GM23338 (cell line): Measurements from ENCODE around the gene UNC5A. TPM values are rescaled to one million over a fixed set of nuclear protein-coding genes. Genes with fewer than 3 reads are reported as not detected.

Experiments used
- ATAC-seq: fragments of 200-7000 bp; cut with Tn5 transposase; 3 replicates; pipeline ENCODE4 v1.9.1; 2020
- DNase-seq: peaks from one replicate; pipeline ENCODE4 v3.0.0-alpha.2; 2015; ENCODE audit warnings: low spot score
- H2AFZ ChIP-seq: fragments of 200-600 bp; sonication (generic); 2 replicates; pipeline ENCODE4 v1.8.0; 2016; ENCODE audit warnings: antibody characterized with exemption, mild to moderate bottlenecking, moderate library complexity
- H3F3A ChIP-seq: fragments of 200-600 bp; sonication (generic); replicated peaks from 2 replicates; pipeline ENCODE4 v1.8.0; 2017; ENCODE audit warnings: antibody characterized with exemption, mixed run types, low read depth
- H3K27ac ChIP-seq: fragments of 200-600 bp; sonication (generic); 2 replicates; pipeline ENCODE4 v1.6.1; 2016; ENCODE audit warnings: low read depth
- H3K27me3 ChIP-seq: fragments of 200-600 bp; sonication (generic); 2 replicates; pipeline ENCODE4 v1.8.0; 2016; ENCODE audit warnings: mild to moderate bottlenecking, mixed run types, moderate library complexity; ENCODE audit not compliant: insufficient read depth
- H3K36me3 ChIP-seq: fragments of 200-600 bp; sonication (generic); 2 replicates; pipeline ENCODE4 v1.8.0; 2016; ENCODE audit warnings: mild to moderate bottlenecking; ENCODE audit not compliant: insufficient read depth
- H3K4me1 ChIP-seq: fragments of 200-600 bp; sonication (generic); 2 replicates; pipeline ENCODE4 v1.8.0; 2016; ENCODE audit warnings: mild to moderate bottlenecking, moderate library complexity; ENCODE audit not compliant: insufficient read depth
- H3K4me2 ChIP-seq: fragments of 200-600 bp; sonication (generic); 2 replicates; pipeline ENCODE4 v1.7.1; 2017; ENCODE audit warnings: mixed run types
- H3K4me3 ChIP-seq: fragments of 200-600 bp; sonication (generic); 2 replicates; pipeline ENCODE4 v1.6.1; 2016; ENCODE audit warnings: mixed run types
- H3K79me2 ChIP-seq: fragments of 200-600 bp; sonication (generic); replicated peaks from 2 replicates; pipeline ENCODE4 v1.8.0; 2017; ENCODE audit warnings: mild to moderate bottlenecking; ENCODE audit not compliant: insufficient read depth
- H3K9me2 ChIP-seq: fragments of 200-600 bp; sonication (generic); 2 replicates; pipeline ENCODE4 v1.8.0; 2017; ENCODE audit not compliant: insufficient read depth
- H4K20me1 ChIP-seq: fragments of 200-600 bp; sonication (generic); replicated peaks from 2 replicates; pipeline ENCODE4 v1.8.0; 2017; ENCODE audit warnings: mild to moderate bottlenecking; ENCODE audit not compliant: insufficient read depth
- H3K27ac Mint-ChIP-seq: 2 replicates; pipeline ENCODE4 v1.8.0; 2020; ENCODE audit warnings: inconsistent platforms, mild to moderate bottlenecking, moderate library complexity, mixed read lengths
- H3K27me3 Mint-ChIP-seq: 3 replicates; pipeline ENCODE4 v1.8.0; 2022; ENCODE audit warnings: low read depth, mild to moderate bottlenecking, moderate library complexity, mixed read lengths, inconsistent platforms; ENCODE audit not compliant: insufficient read depth, poor library complexity
- H3K36me3 Mint-ChIP-seq: 3 replicates; pipeline ENCODE4 v1.8.0; 2021; ENCODE audit warnings: low read depth, mild to moderate bottlenecking, inconsistent platforms, moderate library complexity, mixed read lengths
- H3K4me1 Mint-ChIP-seq: 3 replicates; pipeline ENCODE4 v1.8.0; 2020; ENCODE audit warnings: mild to moderate bottlenecking, inconsistent platforms, mixed read lengths
- H3K4me3 Mint-ChIP-seq: 3 replicates; pipeline ENCODE4 v1.8.0; 2021; ENCODE audit warnings: moderate library complexity, mild to moderate bottlenecking, inconsistent platforms, mixed read lengths
- H3K9me3 Mint-ChIP-seq: 3 replicates; pipeline ENCODE4 v1.8.0; 2020; ENCODE audit warnings: moderate library complexity, mild to moderate bottlenecking, inconsistent platforms, mixed read lengths
- CREB1 ChIP-seq: fragments of 250-450 bp; sonication (Bioruptor Pico); IDR thresholded peaks from 2 replicates; pipeline ENCODE4 v1.5.0; 2020; ENCODE audit warnings: low read depth, mild to moderate bottlenecking, moderate library complexity
- EZH2 ChIP-seq: fragments of 200-600 bp; sonication (generic); IDR thresholded peaks from one replicate; pipeline ENCODE4 v1.8.0; 2017; ENCODE audit warnings: antibody characterized with exemption, mild to moderate bottlenecking, low read depth; ENCODE audit not compliant: unreplicated experiment
- EZH2phosphoT487 ChIP-seq: fragments of 200-600 bp; sonication (generic); IDR thresholded peaks from one replicate; pipeline ENCODE4 v1.8.1; 2018; ENCODE audit warnings: antibody characterized with exemption; ENCODE audit not compliant: unreplicated experiment
- JUNB ChIP-seq: IDR thresholded peaks from one replicate; pipeline ENCODE4 v1.6.1; 2016; ENCODE audit warnings: antibody characterized with exemption; ENCODE audit not compliant: unreplicated experiment
- NANOG ChIP-seq: IDR thresholded peaks from 2 replicates; pipeline ENCODE4 v1.6.1; 2016; ENCODE audit warnings: antibody characterized with exemption, borderline replicate concordance
- POLR2AphosphoS5 ChIP-seq: IDR thresholded peaks from 2 replicates; pipeline ENCODE4 v1.6.1; 2016; ENCODE audit warnings: antibody characterized with exemption, low read depth
- STAT1 ChIP-seq: IDR thresholded peaks from one replicate; pipeline ENCODE4 v1.6.1; 2016; ENCODE audit warnings: antibody characterized with exemption; ENCODE audit not compliant: unreplicated experiment
- ZNF114 ChIP-seq: fragments of 250-450 bp; sonication (Bioruptor Pico); IDR thresholded peaks from 2 replicates; pipeline ENCODE4 v1.5.0; 2020; ENCODE audit warnings: mild to moderate bottlenecking, moderate library complexity
- ZNF331 ChIP-seq: fragments of 250-450 bp; sonication (Bioruptor Pico); IDR thresholded peaks from 2 replicates; pipeline ENCODE4 v1.5.0; 2020; ENCODE audit warnings: low read depth, mild to moderate bottlenecking, moderate library complexity
- polyA plus RNA-seq: library from polyadenylated mRNA; unstranded; fragments of >200 nt; fragmentation: Nextera tagmentation; extraction: Ambion mirVana; gene quantifications from 2 replicates; pipeline ENCODE4 v1.2.1, GENCODE V29; 2016
- total RNA-seq: library from RNA; depleted of rRNA; stranded (reverse); fragments of >200 nt; shearing (Covaris generic); gene quantifications from 2 replicates; pipeline ENCODE4 v1.2.3, GENCODE V29; 2014
- TF ChIP-seq, protein P1 (sequence below): fragments of 250-450 bp; sonication (Bioruptor Pico); IDR thresholded peaks from 2 replicates; pipeline ENCODE4 v1.5.0; 2020; ENCODE audit warnings: mild to moderate bottlenecking, moderate library complexity
- TF ChIP-seq, protein P2 (sequence below), 2 experiments: fragments of 200-600 bp in 1 of 2; sonication (generic) in 1 of 2; conservative IDR thresholded peaks; 2 replicates each; pipeline versions ENCODE4 v1.5.1 to v1.6.1; 2016 to 2017; ENCODE audit warnings: antibody characterized with exemption in 2 of 2, low read depth in 2 of 2, mild to moderate bottlenecking in 2 of 2, moderate library complexity in 1 of 2
- TF ChIP-seq, protein P3 (sequence below): IDR thresholded peaks from one replicate; pipeline ENCODE4 v1.6.1; 2018; ENCODE audit warnings: antibody characterized with exemption; ENCODE audit not compliant: unreplicated experiment
- TF ChIP-seq, protein P4 (sequence below): IDR thresholded peaks from 2 replicates; pipeline ENCODE4 v1.6.1; 2016; ENCODE audit warnings: antibody characterized with exemption

UNC5A gene
- total and polyA plus RNA-seq, 2 experiments from 2014 or later, result 0.92 to 3.9 TPM

DNA sequence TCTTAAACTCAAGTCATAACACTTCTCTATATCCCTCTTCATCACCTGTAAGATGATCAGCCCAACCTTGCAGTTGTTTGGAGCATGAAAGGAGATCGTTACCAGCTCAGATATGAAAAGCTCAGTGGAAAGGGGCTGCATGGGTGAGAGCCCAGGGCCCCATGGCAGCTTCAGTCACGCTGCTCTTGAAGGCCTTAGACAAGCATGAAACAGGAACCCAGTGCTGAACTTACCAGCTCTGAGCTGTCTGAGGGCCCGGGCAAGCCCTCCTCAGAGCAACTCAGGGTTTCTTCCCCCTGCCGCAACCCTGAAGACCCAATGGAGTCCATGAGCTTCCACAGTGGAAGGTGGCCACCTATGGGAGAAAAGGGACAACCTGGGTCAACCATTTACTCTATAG is 85.5 kb downstream of the UNC5A start:
- Histone ChIP-seq H3K4me2 (no peak overlapping the region), H3K4me3 (no peak overlapping the region), H3K9me2 (no peaks in the 10 kb centered on the region), H3K27me3 (no peaks in the 10 kb centered on the region), H2AFZ (no peak overlapping the region), H4K20me1 (no peaks in the 10 kb centered on the region), H3K4me1 (0 out of 2 replicates have a peak, but pooled peaks cover 3% of the 10 kb centered on the region), H3K27ac (no peak overlapping the region), H3F3A (no peaks in the 10 kb centered on the region), H3K36me3 (no peaks in the 10 kb centered on the region), H3K79me2 (no peaks in the 10 kb centered on the region)
- no peaks in the 10 kb centered on the region for H3K36me3 Mint-ChIP-seq
- H3K4me1 Mint-ChIP-seq, result peaks cover 17% of the 10 kb centered on the region
- no peak overlapping the region for H3K4me3 Mint-ChIP-seq
- H3K27me3 Mint-ChIP-seq, result peaks cover 5% of the 10 kb centered on the region
- TF ChIP-seq ZNF114 (CRISPR knock-in tag), result no peak
- no peak for TF ChIP-seq JUNB
- TF ChIP-seq, protein P1, sequence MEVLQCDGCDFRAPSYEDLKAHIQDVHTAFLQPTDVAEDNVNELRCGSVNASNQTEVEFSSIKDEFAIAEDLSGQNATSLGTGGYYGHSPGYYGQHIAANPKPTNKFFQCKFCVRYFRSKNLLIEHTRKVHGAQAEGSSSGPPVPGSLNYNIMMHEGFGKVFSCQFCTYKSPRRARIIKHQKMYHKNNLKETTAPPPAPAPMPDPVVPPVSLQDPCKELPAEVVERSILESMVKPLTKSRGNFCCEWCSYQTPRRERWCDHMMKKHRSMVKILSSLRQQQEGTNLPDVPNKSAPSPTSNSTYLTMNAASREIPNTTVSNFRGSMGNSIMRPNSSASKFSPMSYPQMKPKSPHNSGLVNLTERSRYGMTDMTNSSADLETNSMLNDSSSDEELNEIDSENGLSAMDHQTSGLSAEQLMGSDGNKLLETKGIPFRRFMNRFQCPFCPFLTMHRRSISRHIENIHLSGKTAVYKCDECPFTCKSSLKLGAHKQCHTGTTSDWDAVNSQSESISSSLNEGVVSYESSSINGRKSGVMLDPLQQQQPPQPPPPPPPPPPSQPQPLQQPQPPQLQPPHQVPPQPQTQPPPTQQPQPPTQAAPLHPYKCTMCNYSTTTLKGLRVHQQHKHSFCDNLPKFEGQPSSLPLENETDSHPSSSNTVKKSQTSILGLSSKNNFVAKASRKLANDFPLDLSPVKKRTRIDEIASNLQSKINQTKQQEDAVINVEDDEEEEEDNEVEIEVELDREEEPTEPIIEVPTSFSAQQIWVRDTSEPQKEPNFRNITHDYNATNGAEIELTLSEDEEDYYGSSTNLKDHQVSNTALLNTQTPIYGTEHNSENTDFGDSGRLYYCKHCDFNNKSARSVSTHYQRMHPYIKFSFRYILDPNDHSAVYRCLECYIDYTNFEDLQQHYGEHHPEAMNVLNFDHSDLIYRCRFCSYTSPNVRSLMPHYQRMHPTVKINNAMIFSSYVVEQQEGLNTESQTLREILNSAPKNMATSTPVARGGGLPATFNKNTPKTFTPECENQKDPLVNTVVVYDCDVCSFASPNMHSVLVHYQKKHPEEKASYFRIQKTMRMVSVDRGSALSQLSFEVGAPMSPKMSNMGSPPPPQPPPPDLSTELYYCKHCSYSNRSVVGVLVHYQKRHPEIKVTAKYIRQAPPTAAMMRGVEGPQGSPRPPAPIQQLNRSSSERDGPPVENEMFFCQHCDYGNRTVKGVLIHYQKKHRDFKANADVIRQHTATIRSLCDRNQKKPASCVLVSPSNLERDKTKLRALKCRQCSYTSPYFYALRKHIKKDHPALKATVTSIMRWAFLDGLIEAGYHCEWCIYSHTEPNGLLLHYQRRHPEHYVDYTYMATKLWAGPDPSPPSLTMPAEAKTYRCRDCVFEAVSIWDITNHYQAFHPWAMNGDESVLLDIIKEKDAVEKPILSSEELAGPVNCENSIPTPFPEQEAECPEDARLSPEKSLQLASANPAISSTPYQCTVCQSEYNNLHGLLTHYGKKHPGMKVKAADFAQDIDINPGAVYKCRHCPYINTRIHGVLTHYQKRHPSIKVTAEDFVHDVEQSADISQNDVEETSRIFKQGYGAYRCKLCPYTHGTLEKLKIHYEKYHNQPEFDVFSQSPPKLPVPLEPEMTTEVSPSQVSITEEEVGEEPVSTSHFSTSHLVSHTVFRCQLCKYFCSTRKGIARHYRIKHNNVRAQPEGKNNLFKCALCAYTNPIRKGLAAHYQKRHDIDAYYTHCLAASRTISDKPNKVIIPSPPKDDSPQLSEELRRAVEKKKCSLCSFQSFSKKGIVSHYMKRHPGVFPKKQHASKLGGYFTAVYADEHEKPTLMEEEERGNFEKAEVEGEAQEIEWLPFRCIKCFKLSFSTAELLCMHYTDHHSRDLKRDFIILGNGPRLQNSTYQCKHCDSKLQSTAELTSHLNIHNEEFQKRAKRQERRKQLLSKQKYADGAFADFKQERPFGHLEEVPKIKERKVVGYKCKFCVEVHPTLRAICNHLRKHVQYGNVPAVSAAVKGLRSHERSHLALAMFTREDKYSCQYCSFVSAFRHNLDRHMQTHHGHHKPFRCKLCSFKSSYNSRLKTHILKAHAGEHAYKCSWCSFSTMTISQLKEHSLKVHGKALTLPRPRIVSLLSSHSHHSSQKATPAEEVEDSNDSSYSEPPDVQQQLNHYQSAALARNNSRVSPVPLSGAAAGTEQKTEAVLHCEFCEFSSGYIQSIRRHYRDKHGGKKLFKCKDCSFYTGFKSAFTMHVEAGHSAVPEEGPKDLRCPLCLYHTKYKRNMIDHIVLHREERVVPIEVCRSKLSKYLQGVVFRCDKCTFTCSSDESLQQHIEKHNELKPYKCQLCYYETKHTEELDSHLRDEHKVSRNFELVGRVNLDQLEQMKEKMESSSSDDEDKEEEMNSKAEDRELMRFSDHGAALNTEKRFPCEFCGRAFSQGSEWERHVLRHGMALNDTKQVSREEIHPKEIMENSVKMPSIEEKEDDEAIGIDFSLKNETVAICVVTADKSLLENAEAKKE, result no peak
- TF ChIP-seq, protein P2, sequence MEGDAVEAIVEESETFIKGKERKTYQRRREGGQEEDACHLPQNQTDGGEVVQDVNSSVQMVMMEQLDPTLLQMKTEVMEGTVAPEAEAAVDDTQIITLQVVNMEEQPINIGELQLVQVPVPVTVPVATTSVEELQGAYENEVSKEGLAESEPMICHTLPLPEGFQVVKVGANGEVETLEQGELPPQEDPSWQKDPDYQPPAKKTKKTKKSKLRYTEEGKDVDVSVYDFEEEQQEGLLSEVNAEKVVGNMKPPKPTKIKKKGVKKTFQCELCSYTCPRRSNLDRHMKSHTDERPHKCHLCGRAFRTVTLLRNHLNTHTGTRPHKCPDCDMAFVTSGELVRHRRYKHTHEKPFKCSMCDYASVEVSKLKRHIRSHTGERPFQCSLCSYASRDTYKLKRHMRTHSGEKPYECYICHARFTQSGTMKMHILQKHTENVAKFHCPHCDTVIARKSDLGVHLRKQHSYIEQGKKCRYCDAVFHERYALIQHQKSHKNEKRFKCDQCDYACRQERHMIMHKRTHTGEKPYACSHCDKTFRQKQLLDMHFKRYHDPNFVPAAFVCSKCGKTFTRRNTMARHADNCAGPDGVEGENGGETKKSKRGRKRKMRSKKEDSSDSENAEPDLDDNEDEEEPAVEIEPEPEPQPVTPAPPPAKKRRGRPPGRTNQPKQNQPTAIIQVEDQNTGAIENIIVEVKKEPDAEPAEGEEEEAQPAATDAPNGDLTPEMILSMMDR (conservative IDR thresholded peaks at IDR 0.05; ENCODE audit: low read depth in 2 of 2), result no peak
- TF ChIP-seq, protein P3, sequence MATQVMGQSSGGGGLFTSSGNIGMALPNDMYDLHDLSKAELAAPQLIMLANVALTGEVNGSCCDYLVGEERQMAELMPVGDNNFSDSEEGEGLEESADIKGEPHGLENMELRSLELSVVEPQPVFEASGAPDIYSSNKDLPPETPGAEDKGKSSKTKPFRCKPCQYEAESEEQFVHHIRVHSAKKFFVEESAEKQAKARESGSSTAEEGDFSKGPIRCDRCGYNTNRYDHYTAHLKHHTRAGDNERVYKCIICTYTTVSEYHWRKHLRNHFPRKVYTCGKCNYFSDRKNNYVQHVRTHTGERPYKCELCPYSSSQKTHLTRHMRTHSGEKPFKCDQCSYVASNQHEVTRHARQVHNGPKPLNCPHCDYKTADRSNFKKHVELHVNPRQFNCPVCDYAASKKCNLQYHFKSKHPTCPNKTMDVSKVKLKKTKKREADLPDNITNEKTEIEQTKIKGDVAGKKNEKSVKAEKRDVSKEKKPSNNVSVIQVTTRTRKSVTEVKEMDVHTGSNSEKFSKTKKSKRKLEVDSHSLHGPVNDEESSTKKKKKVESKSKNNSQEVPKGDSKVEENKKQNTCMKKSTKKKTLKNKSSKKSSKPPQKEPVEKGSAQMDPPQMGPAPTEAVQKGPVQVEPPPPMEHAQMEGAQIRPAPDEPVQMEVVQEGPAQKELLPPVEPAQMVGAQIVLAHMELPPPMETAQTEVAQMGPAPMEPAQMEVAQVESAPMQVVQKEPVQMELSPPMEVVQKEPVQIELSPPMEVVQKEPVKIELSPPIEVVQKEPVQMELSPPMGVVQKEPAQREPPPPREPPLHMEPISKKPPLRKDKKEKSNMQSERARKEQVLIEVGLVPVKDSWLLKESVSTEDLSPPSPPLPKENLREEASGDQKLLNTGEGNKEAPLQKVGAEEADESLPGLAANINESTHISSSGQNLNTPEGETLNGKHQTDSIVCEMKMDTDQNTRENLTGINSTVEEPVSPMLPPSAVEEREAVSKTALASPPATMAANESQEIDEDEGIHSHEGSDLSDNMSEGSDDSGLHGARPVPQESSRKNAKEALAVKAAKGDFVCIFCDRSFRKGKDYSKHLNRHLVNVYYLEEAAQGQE, result no peak
- TF ChIP-seq EZH2phosphoT487, result no peak
- TF ChIP-seq, protein P4, sequence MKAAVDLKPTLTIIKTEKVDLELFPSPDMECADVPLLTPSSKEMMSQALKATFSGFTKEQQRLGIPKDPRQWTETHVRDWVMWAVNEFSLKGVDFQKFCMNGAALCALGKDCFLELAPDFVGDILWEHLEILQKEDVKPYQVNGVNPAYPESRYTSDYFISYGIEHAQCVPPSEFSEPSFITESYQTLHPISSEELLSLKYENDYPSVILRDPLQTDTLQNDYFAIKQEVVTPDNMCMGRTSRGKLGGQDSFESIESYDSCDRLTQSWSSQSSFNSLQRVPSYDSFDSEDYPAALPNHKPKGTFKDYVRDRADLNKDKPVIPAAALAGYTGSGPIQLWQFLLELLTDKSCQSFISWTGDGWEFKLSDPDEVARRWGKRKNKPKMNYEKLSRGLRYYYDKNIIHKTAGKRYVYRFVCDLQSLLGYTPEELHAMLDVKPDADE, result no peak
- TF ChIP-seq CREB1 (CRISPR knock-in tag), result no peak
- no peak for TF ChIP-seq ZNF331 (CRISPR knock-in tag)
- no peak for TF ChIP-seq STAT1
- no peak for TF ChIP-seq POLR2AphosphoS5
- no peak for TF ChIP-seq EZH2
- no peak for TF ChIP-seq NANOG
- no peak overlapping the region for H3K27ac Mint-ChIP-seq
- DNase-seq (no peak), ATAC-seq (no peak)
- H3K9me3 Mint-ChIP-seq, result no peaks in the 10 kb centered on the region
